PC-9 (cell line): ENCODE measurements around the gene TOP1.

Experiments
- EZH2 ChIP-seq: fragments of 200-600 bp; sonication (generic); IDR thresholded peaks from 2 replicates; pipeline ENCODE4 v1.8.0; 2017; ENCODE audit warnings: antibody characterized with exemption, low read depth
- TF ChIP-seq, protein P1 (sequence below): fragments of 200-600 bp; sonication (generic); conservative IDR thresholded peaks from 2 replicates; pipeline ENCODE4 v1.6.1; 2017; ENCODE audit warnings: mixed run types, antibody characterized with exemption, mild to moderate bottlenecking, moderate library complexity

- TF ChIP-seq, protein P1, sequence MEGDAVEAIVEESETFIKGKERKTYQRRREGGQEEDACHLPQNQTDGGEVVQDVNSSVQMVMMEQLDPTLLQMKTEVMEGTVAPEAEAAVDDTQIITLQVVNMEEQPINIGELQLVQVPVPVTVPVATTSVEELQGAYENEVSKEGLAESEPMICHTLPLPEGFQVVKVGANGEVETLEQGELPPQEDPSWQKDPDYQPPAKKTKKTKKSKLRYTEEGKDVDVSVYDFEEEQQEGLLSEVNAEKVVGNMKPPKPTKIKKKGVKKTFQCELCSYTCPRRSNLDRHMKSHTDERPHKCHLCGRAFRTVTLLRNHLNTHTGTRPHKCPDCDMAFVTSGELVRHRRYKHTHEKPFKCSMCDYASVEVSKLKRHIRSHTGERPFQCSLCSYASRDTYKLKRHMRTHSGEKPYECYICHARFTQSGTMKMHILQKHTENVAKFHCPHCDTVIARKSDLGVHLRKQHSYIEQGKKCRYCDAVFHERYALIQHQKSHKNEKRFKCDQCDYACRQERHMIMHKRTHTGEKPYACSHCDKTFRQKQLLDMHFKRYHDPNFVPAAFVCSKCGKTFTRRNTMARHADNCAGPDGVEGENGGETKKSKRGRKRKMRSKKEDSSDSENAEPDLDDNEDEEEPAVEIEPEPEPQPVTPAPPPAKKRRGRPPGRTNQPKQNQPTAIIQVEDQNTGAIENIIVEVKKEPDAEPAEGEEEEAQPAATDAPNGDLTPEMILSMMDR, result no peak
- TF ChIP-seq EZH2, result no peak
Measured at GRCh38 chr20:41004531-41005360, 23.9 kb upstream of the TOP1 start.
